Prostate gland (tissue), 2 donors: ENCODE results near the gene POLDIP2. TPM values are rescaled to one million over a fixed set of nuclear protein-coding genes. Genes with fewer than 3 reads are reported as not detected.

Experiments used
- DNase-seq: peaks from one replicate; pipeline ENCODE4 v3.0.0-alpha.2; 2019; ENCODE audit warnings: low spot score
- H3K27ac ChIP-seq, 2 donors: fragments of 200-600 bp; sonication (generic); 2 replicates each; pipeline ENCODE4 v1.5.1; 2017 to 2019
- H3K27me3 ChIP-seq: fragments of 200-600 bp; sonication (generic); replicated peaks from 2 replicates; pipeline ENCODE4 v1.5.1; 2019; ENCODE audit not compliant: insufficient read depth
- H3K36me3 ChIP-seq, 2 donors: fragments of 200-600 bp; sonication (generic); 1 replicate in 1 of 2; 2 replicates in 1 of 2; pipeline versions ENCODE4 v1.5.1 to v1.8.1; 2017 to 2019
- H3K4me1 ChIP-seq: fragments of 200-600 bp; sonication (generic); replicated peaks from 2 replicates; pipeline ENCODE4 v1.5.1; 2019
- H3K4me3 ChIP-seq, 2 donors: fragments of 200-600 bp; sonication (generic); 2 replicates each; pipeline ENCODE4 v1.5.1; 2017 to 2019
- H3K9me3 ChIP-seq: fragments of 200-600 bp; sonication (generic); 2 replicates; pipeline ENCODE4 v1.5.1; 2017
- CTCF ChIP-seq, 4 experiments: fragments of 200-600 bp in 2 of 4; fragments of 450-650 bp in 2 of 4; sonication (generic) in 2 of 4; IDR thresholded peaks; 1 replicate in 3 of 4; 2 replicates in 1 of 4; pipeline ENCODE4 v1.5.1; 2016 to 2019; ENCODE audit warnings: antibody characterized with exemption in 4 of 4, mild to moderate bottlenecking in 2 of 4, moderate library complexity in 2 of 4
- POLR2A ChIP-seq: fragments of 450-650 bp; IDR thresholded peaks from one replicate; pipeline ENCODE4 v1.6.1; 2016; ENCODE audit warnings: antibody characterized with exemption, mild to moderate bottlenecking
- POLR2AphosphoS5 ChIP-seq: sonication (generic); formaldehyde crosslinking; IDR thresholded peaks from one replicate; pipeline ENCODE4 v1.6.1; 2017; ENCODE audit warnings: antibody characterized with exemption
- WGBS: methylation state at CpG from one replicate; pipeline ENCODE4 v1.1.5; 2018; 5-methylcytosine and 5-hydroxymethylcytosine counted together
- intact Hi-C: fragments of 100-400 bp; cut with DNase I; formaldehyde crosslinking; loops from one replicate; pipeline ENCODE4 v1.14.2; 2022
- total RNA-seq, 2 donors: library from RNA; depleted of rRNA; stranded (reverse); fragments of >200 nt; gene quantifications; one replicate each; pipeline ENCODE4 v1.1.0, GENCODE V29; 2016

The POLDIP2 gene
- total RNA-seq, 2 donors from 2014 or later: 94.4 to 140 TPM

- peak; percentile 40 for DNase-seq
- no peaks in the 10 kb centered on the region for H3K9me3 ChIP-seq
- intact Hi-C loops: no loop called here
- no peaks in the 10 kb centered on the region for H3K4me1 ChIP-seq
- no peaks in the 10 kb centered on the region for H3K27me3 ChIP-seq
- peak within 1 kb of the TSS; percentile 35 to 43 for H3K27ac ChIP-seq
- TF ChIP-seq CTCF (IDR thresholded peaks at IDR 0.05): no peak
- no peak for TF ChIP-seq POLR2A
- TF ChIP-seq POLR2AphosphoS5: no peak
- H3K4me3 ChIP-seq: peak within 1 kb of the TSS; percentile 33 to 40
- H3K36me3 ChIP-seq: no peaks in the 10 kb centered on the region
- WGBS: under 1% methylated on average over 48 of the region's 80 CpGs
Measured at GRCh38 chr17:28371245-28372202, 14.2 kb upstream of the POLDIP2 start, which contains the start of gene SARM1. Gene SARM1 (plus strand): TSS chr17:28371694. CDS start chr17:28372033, 339 bp downstream.

GRCh38 chr17:28370744-28371103, 13.4 kb upstream of the POLDIP2 start:
- TF ChIP-seq CTCF (IDR thresholded peaks at IDR 0.05): no peak
- TF ChIP-seq POLR2AphosphoS5: no peak
- TF ChIP-seq POLR2A: no peak
- H3K27me3 ChIP-seq: no peaks in the 10 kb centered on the region
- H3K4me1 ChIP-seq: no peaks in the 10 kb centered on the region
- intact Hi-C loops: no loop called here
- 60% methylated on average over 1 of the region's 1 CpG for WGBS
- H3K27ac ChIP-seq: peak overlapping the region; percentile 17 to 43
- H3K36me3 ChIP-seq: no peaks in the 10 kb centered on the region
- H3K4me3 ChIP-seq: no peak overlapping the region
- no peaks in the 10 kb centered on the region for H3K9me3 ChIP-seq
- DNase-seq: no peak

GRCh38 chr17:28370035-28370743, 12.9 kb upstream of the POLDIP2 start, which contains the start of gene VTN:
Gene VTN (minus strand): TSS chr17:28370307. CDS start chr17:28370203, 104 bp downstream.
- H3K27me3 ChIP-seq: no peaks in the 10 kb centered on the region
- WGBS: 28% methylated on average over 8 of the region's 8 CpGs
- intact Hi-C loops: no loop called here
- H3K36me3 ChIP-seq: no peaks in the 10 kb centered on the region
- H3K27ac ChIP-seq: peak within 1 kb of the TSS; percentile 17 to 43
- H3K9me3 ChIP-seq: no peaks in the 10 kb centered on the region
- H3K4me1 ChIP-seq: no peaks in the 10 kb centered on the region
- TF ChIP-seq CTCF (IDR thresholded peaks at IDR 0.05): no peak
- no peak for TF ChIP-seq POLR2AphosphoS5
- no peak for TF ChIP-seq POLR2A
- no peak for DNase-seq
- H3K4me3 ChIP-seq: peak within 1 kb of the TSS; percentile 33 to 40

- no peak for TF ChIP-seq POLR2A
- TF ChIP-seq CTCF (IDR thresholded peaks at IDR 0.05): no peak
- no peak for TF ChIP-seq POLR2AphosphoS5
- no peak for DNase-seq
- Histone ChIP-seq H3K27me3 (no peaks in the 10 kb centered on the region), H3K27ac (no peak overlapping the region), H3K36me3 (no peaks in the 10 kb centered on the region), H3K9me3 (no peaks in the 10 kb centered on the region), H3K4me3 (no peak overlapping the region), H3K4me1 (no peaks in the 10 kb centered on the region)
- intact Hi-C loops: no loop called here
- 57% methylated on average over 10 of the region's 10 CpGs for WGBS
Measured at GRCh38 chr17:28369684-28370034, 12.3 kb upstream of the POLDIP2 start.
